HepG2 (cell line): Measurements from ENCODE around the gene SQOR. TPM values are rescaled to one million over a fixed set of nuclear protein-coding genes. Genes with fewer than 3 reads are reported as not detected.
A peak's percentile ranks its signal among the peaks of the same experiment; 100 is the strongest.

Experiments used
- ATAC-seq: fragments of 200-7000 bp; cut with Tn5 transposase; 3 replicates; pipeline ENCODE4 v1.9.1; 2020; ENCODE audit warnings: mild to moderate bottlenecking, moderate library complexity
- BruUV-seq: library from RNA; stranded (reverse); fragments of 400-500 nt; replicated peaks from 2 replicates; lab custom pipeline; 2021; lab: Mats Ljungman, UMichigan
- CTCF ChIA-PET: fragments of 300-600 bp; formaldehyde crosslinking; extraction: SDS; loops from one replicate; lab custom pipeline; 2021; ENCODE audit warnings: low total read pairs, inconsistent platforms, low intra/inter-chr PET ratio; lab: Yijun Ruan, JAX
- POLR2A ChIA-PET: fragments of 350-600 bp; sonication (Branson Sonifier 250); formaldehyde crosslinking; loops from one replicate; lab custom pipeline; 2020; ENCODE audit warnings: antibody characterized with exemption, inconsistent platforms; lab: Yijun Ruan, JAX
- DNase-seq: peaks from one replicate; pipeline ENCODE4 v3.0.0-alpha.2; 2015; ENCODE audit warnings: low spot score
- FAIRE-seq: peaks from 3 replicates; lab custom pipeline; 2011; peaks lifted over from hg19 to GRCh38; lab: Jason Lieb, UNC
- H2AFZ ChIP-seq: one replicate; pipeline ENCODE4 v1.6.1; 2011; ENCODE audit warnings: low read length, inconsistent platforms
- H3K27ac ChIP-seq: fragments of 300-600 bp; 3 replicates; pipeline ENCODE4 v1.8.0; 2011; ENCODE audit warnings: mixed run types, mild to moderate bottlenecking, mixed read lengths, low read length, inconsistent platforms; ENCODE audit not compliant: insufficient read depth; ENCODE audit errors: extremely low read length
- H3K27me3 ChIP-seq, 2 experiments: fragments of 200-600 bp in 1 of 2; 2 replicates in 1 of 2; 3 replicates in 1 of 2; pipeline versions ENCODE4 v1.6.0 to v1.8.0; 2011; ENCODE audit warnings: low read length in 2 of 2, mild to moderate bottlenecking in 2 of 2, moderate library complexity in 2 of 2, inconsistent platforms in 1 of 2; ENCODE audit not compliant: insufficient read depth in 2 of 2, control insufficient read depth in 1 of 2
- H3K36me3 ChIP-seq, 2 experiments: fragments of 200-600 bp in 1 of 2; replicated peaks in 1 of 2; 2 replicates in 1 of 2; 3 replicates in 1 of 2; pipeline versions ENCODE4 v1.5.1 to v1.8.0; 2011; ENCODE audit warnings: low read length in 2 of 2, inconsistent platforms in 1 of 2; ENCODE audit not compliant: insufficient read depth in 2 of 2, control insufficient read depth in 1 of 2
- H3K4me1 ChIP-seq: 2 replicates; pipeline ENCODE4 v1.5.1; 2012; ENCODE audit warnings: low read length, inconsistent platforms; ENCODE audit not compliant: insufficient read depth
- H3K4me2 ChIP-seq: 2 replicates; pipeline ENCODE4 v1.6.0; 2011; ENCODE audit warnings: low read depth, low read length, inconsistent platforms
- H3K4me3 ChIP-seq, 3 experiments: fragments of 200-600 bp in 1 of 3; sonication (generic), shearing (Covaris generic) in 1 of 3; replicated peaks in 1 of 3; 2 replicates each; pipeline ENCODE4 v1.5.1; 2011 to 2016; ENCODE audit warnings: low read length in 3 of 3, inconsistent platforms in 2 of 3, low read depth in 2 of 3, mild to moderate bottlenecking in 2 of 3, control low read depth in 1 of 3, mixed read lengths in 1 of 3; ENCODE audit not compliant: insufficient read depth in 1 of 3
- H3K79me2 ChIP-seq: one replicate; pipeline ENCODE4 v1.6.1; 2011; ENCODE audit warnings: low read length, inconsistent platforms; ENCODE audit not compliant: insufficient read depth
- H3K9ac ChIP-seq: 2 replicates; pipeline ENCODE4 v1.6.0; 2011; ENCODE audit warnings: mild to moderate bottlenecking, low read depth, low read length, inconsistent platforms; ENCODE audit not compliant: insufficient read depth
- H3K9me3 ChIP-seq: 2 replicates; pipeline ENCODE4 v1.5.1; 2012; ENCODE audit warnings: mild to moderate bottlenecking, low read length
- H4K20me1 ChIP-seq: 2 replicates; pipeline ENCODE4 v1.6.0; 2011; ENCODE audit warnings: inconsistent platforms, mild to moderate bottlenecking, low read length, moderate library complexity; ENCODE audit not compliant: insufficient read depth
- DR1 ChIP-seq: sonication (generic); formaldehyde crosslinking; IDR thresholded peaks from 2 replicates; pipeline ENCODE4 v1.8.0; 2021; ENCODE audit warnings: mild to moderate bottlenecking, missing genetic modification reagents, inconsistent platforms
- ETS1 ChIP-seq: sonication (generic); formaldehyde crosslinking; IDR thresholded peaks from 2 replicates; pipeline ENCODE4 v1.4.0; 2020; ENCODE audit warnings: missing genetic modification reagents
- JUNB ChIP-seq: sonication (generic); formaldehyde crosslinking; IDR thresholded peaks from 2 replicates; pipeline ENCODE4 v1.8.0; 2022; ENCODE audit warnings: missing genetic modification reagents, mild to moderate bottlenecking, borderline replicate concordance
- WGBS: methylation state at CpG from one replicate; pipeline ENCODE4 v1.1.6; 2017; ENCODE audit warnings: low lambda C conversion rate; 5-methylcytosine and 5-hydroxymethylcytosine counted together
- in situ Hi-C: cut with HindIII; loops from 2 replicates; pipeline ENCODE4 v1.10.0; 2017; ENCODE audit warnings: low pct_unique_long_range_greater_than_20kb; ENCODE audit not compliant: extremely low pct_ligation_motif_present
- intact Hi-C: fragments of 100-400 bp; cut with micrococcal nuclease; formaldehyde crosslinking; loops from one replicate; pipeline ENCODE4 v1.10.0; 2022; ENCODE audit not compliant: unreplicated experiment
- polyA plus RNA-seq, 8 experiments: library from polyadenylated mRNA; depleted of rRNA in 3 of 8; stranded (reverse) in 7 of 8; unstranded in 1 of 8; fragments of >200 nt; fragmentation: Illumina TruSeq in 4 of 8; extraction: Trizol in 4 of 8; gene quantifications; 2 replicates each; pipeline versions ENCODE4 v1.2.1 to v1.2.3, GENCODE V29; 2011 to 2016; ENCODE audit warnings: low read depth in 4 of 8, missing spikeins in 1 of 8, mixed read lengths in 1 of 8; ENCODE audit not compliant: insufficient read depth in 1 of 8
- total RNA-seq, 5 experiments: library from RNA; depleted of rRNA; stranded (reverse); fragments of >200 nt; fragmentation: Illumina TruSeq; extraction: Trizol; gene quantifications; 2 replicates each; pipeline ENCODE4 v1.2.3, GENCODE V29; 2016; ENCODE audit warnings: low read depth in 1 of 5
- TF ChIP-seq, protein P1 (sequence below): sonication (generic); formaldehyde crosslinking; IDR thresholded peaks from 2 replicates; pipeline ENCODE4 v1.8.1; 2023; ENCODE audit warnings: mild to moderate bottlenecking, missing genetic modification reagents, borderline replicate concordance
- TF ChIP-seq, protein P2 (sequence below): sonication (generic); formaldehyde crosslinking; IDR thresholded peaks from 2 replicates; pipeline ENCODE4 v1.4.0; 2020; ENCODE audit warnings: missing genetic modification reagents
- TF ChIP-seq, protein P3 (sequence below): sonication (generic); formaldehyde crosslinking; IDR thresholded peaks from 2 replicates; pipeline ENCODE4 v1.8.1; 2023; ENCODE audit warnings: mild to moderate bottlenecking, moderate library complexity, missing genetic modification reagents

Gene SQOR
- total and polyA plus RNA-seq, 2 of the 13 experiments (the other 11 are each of a cell fraction or from before 2014, with no cell fraction given) = 19.3 to 19.4 TPM

- Histone ChIP-seq H3K27ac (no peak overlapping the region), H3K36me3 (no peaks in the 10 kb centered on the region), H3K79me2 (no peaks in the 10 kb centered on the region), H3K27me3 (no peaks in the 10 kb centered on the region), H3K4me1 (peaks cover 6% of the 10 kb centered on the region; the same call in 1 of the 2 replicates), H3K4me3 (no peak overlapping the region), H3K9ac (no peak overlapping the region), H2AFZ (no peak overlapping the region), H4K20me1 (no peaks in the 10 kb centered on the region), H3K9me3 (no peaks in the 10 kb centered on the region), H3K4me2 (no peak overlapping the region; the same call in 1 of the 2 replicates)
- in situ Hi-C loops (loop anchor here (25.0 kb wide), 1 partner anchor 384 kb away; no protein-coding TSS in a partner anchor), intact Hi-C loops (no loop called here)
- CTCF ChIA-PET = no interaction called here
- WGBS = 58% methylated on average over 12 of the region's 13 CpGs
- FAIRE-seq (no peak), ATAC-seq (peak; percentile 44), DNase-seq (no peak)
- POLR2A ChIA-PET = no interaction called here
- TF ChIP-seq, protein P1, sequence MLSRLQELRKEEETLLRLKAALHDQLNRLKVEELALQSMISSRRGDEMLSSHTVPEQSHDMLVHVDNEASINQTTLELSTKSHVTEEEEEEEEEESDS (CRISPR knock-in tag) = no peak
- TF ChIP-seq DR1 (CRISPR knock-in tag) = peak; percentile 19; the same call in 1 of the 2 replicates
- TF ChIP-seq, all 625 proteins: peak for 1
- BruUV-seq = no TSS peak
These were observed 69.0 kb downstream of the SQOR start for GRCh38 chr15:45703670-45704328.

- BruUV-seq = no TSS peak
- ATAC-seq (peak; percentile 43), DNase-seq (no peak), FAIRE-seq (no peak)
- Histone ChIP-seq H3K27ac (no peak overlapping the region), H3K27me3 (no peaks in the 10 kb centered on the region), H3K9me3 (no peaks in the 10 kb centered on the region), H3K4me1 (peaks cover 6% of the 10 kb centered on the region; the same call in 1 of the 2 replicates), H3K9ac (peak overlapping the region; percentile 67), H3K36me3 (no peaks in the 10 kb centered on the region), H3K4me2 (peak overlapping the region; percentile 91), H3K79me2 (no peaks in the 10 kb centered on the region), H3K4me3 (peak overlapping the region; percentile 57 to 70 (median 68); a peak in 5 of 6 replicates), H2AFZ (peak overlapping the region; percentile 61), H4K20me1 (no peaks in the 10 kb centered on the region)
- in situ Hi-C loops (loop anchor here (25.0 kb wide), 1 partner anchor 383 kb away; no protein-coding TSS in a partner anchor), intact Hi-C loops (loop anchor here (1.0 to 5.0 kb wide), 2 partner anchors 70 to 598 kb away; no protein-coding TSS in a partner anchor)
- ChIA-PET CTCF (interaction anchor here (0.7 kb wide), 1 partner anchor 98 kb away, joined by 3 read pairs; no protein-coding TSS in a partner anchor), POLR2A (no interaction called here)
- WGBS = 55% methylated on average over 59 of the region's 67 CpGs
- TF ChIP-seq, protein P2, sequence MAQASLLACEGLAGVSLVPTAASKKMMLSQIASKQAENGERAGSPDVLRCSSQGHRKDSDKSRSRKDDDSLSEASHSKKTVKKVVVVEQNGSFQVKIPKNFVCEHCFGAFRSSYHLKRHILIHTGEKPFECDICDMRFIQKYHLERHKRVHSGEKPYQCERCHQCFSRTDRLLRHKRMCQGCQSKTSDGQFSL = no peak
- TF ChIP-seq JUNB = no peak
- TF ChIP-seq, protein P3, sequence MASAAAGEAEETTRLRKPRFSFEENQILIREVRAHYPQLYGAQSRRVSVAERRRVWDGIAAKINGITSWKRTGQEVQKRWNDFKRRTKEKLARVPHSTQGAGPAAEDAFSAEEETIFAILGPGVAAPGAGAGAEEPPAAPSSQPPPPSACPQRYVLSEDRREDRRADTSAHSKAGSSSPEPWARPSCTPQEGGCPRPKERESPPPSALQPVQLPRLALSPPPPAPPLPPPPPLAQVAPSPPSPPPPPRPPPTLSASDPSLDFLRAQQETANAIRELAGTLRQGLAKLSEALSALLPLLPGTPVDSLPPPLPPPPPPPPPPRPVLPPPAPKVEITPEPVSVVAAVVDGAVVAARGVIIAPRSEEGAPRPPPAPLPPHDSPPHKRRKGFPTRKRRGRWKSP (CRISPR knock-in tag) = no peak
- no peak for TF ChIP-seq ETS1 (CRISPR knock-in tag)
These were observed 69.8 kb downstream of the SQOR start for GRCh38 chr15:45704329-45705249.
